GM18870 (cell line): ENCODE measurements around the gene ACSL3.
A peak's percentile ranks its signal among the peaks of the same experiment; 100 is the strongest.
"Not testable (repeated sequence)": the region's sequence is repeated elsewhere in the genome, so short reads cannot be mapped to it uniquely, and the experiment has no call there.

Experiments
- ATAC-seq: cut with Tn5 transposase; IDR thresholded peaks from one replicate; pipeline ENCODE4 v1.9.1; 2021; ENCODE audit warnings: moderate library complexity; ENCODE audit not compliant: unreplicated experiment

Gene ACSL3

GRCh38 chr2:222860740-222861410, at the start of gene ACSL3:
Gene ACSL3, plus strand, starts transcription at chr2:222861036. Its CDS starts 47,737 bp downstream, at chr2:222908773.
- ATAC-seq, result peak; percentile 95

GRCh38 chr2:222811828-222812227, 49.0 kb upstream of the ACSL3 start:
- no peak for ATAC-seq

- ATAC-seq, result peak; percentile 98
Observed at GRCh38 chr2:222813177-222813843, 47.5 kb upstream of the ACSL3 start.

- ATAC-seq, result no peak
Observed at GRCh38 chr2:222819722-222820333, 41.0 kb upstream of the ACSL3 start.

GRCh38 chr2:222823183-222823930, 37.5 kb upstream of the ACSL3 start:
- no peak for ATAC-seq

GRCh38 chr2:222825031-222825430, 35.8 kb upstream of the ACSL3 start:
- ATAC-seq, result no peak

GRCh38 chr2:222827417-222827816, 33.4 kb upstream of the ACSL3 start:
- ATAC-seq, result no peak

GRCh38 chr2:222828572-222828971, 32.3 kb upstream of the ACSL3 start:
- ATAC-seq, result no peak

- ATAC-seq, result no peak
Observed at GRCh38 chr2:222830164-222830563, 30.7 kb upstream of the ACSL3 start.

- ATAC-seq, result no peak
Observed at GRCh38 chr2:222833410-222833809, 27.4 kb upstream of the ACSL3 start.

- ATAC-seq, result no peak
Observed at GRCh38 chr2:222835143-222835822, 25.6 kb upstream of the ACSL3 start.

GRCh38 chr2:222835823-222836151, 25.0 kb upstream of the ACSL3 start:
- ATAC-seq, result no peak

GRCh38 chr2:222837643-222838056, 23.2 kb upstream of the ACSL3 start:
- ATAC-seq, result no peak

GRCh38 chr2:222840060-222840802, 20.6 kb upstream of the ACSL3 start:
- no peak for ATAC-seq

GRCh38 chr2:222842491-222843174, 18.2 kb upstream of the ACSL3 start:
- ATAC-seq, result no peak

- ATAC-seq, result no peak
Observed at GRCh38 chr2:222844323-222844722, 16.5 kb upstream of the ACSL3 start.

- ATAC-seq, result not testable (repeated sequence)
Observed at GRCh38 chr2:222845314-222845713, 15.5 kb upstream of the ACSL3 start.

- no peak for ATAC-seq
Observed at GRCh38 chr2:222846003-222846402, 14.8 kb upstream of the ACSL3 start.

GRCh38 chr2:222848031-222848430, 12.8 kb upstream of the ACSL3 start:
- ATAC-seq, result not testable (repeated sequence)

GRCh38 chr2:222848862-222849261, 12.0 kb upstream of the ACSL3 start:
- ATAC-seq, result no peak
